Aorta (tissue), 5 donors: ENCODE results near the gene SMG7. TPM values are rescaled to one million over a fixed set of nuclear protein-coding genes. Genes with fewer than 3 reads are reported as not detected.

Source experiments
- ATAC-seq: fragments of 200-7000 bp; cut with Tn5 transposase; one replicate; pipeline ENCODE4 v1.9.1; 2022; ENCODE audit warnings: moderate library complexity; ENCODE audit not compliant: low FRiP score
- DNase-seq, 2 donors: peaks; one replicate each; pipeline ENCODE4 v3.0.0-alpha.2; 2020
- H3K27ac ChIP-seq, 2 donors: one replicate each; pipeline ENCODE4 v1.5.1; 2013; ENCODE audit warnings: low read length in 2 of 2, mild to moderate bottlenecking in 2 of 2, moderate library complexity in 2 of 2, control low read depth in 1 of 2, inconsistent platforms in 1 of 2, low read depth in 1 of 2
- H3K27me3 ChIP-seq, 2 donors: one replicate each; pipeline ENCODE4 v1.6.1; 2013; ENCODE audit warnings: control low read depth in 1 of 2, low read length in 1 of 2, mild to moderate bottlenecking in 1 of 2, moderate library complexity in 1 of 2; ENCODE audit not compliant: insufficient read depth in 2 of 2, control insufficient read depth in 1 of 2
- H3K36me3 ChIP-seq, 2 donors: one replicate each; pipeline ENCODE4 v1.6.1; 2013; ENCODE audit warnings: control low read depth in 1 of 2, low read length in 1 of 2, mild to moderate bottlenecking in 1 of 2; ENCODE audit not compliant: insufficient read depth in 2 of 2, control insufficient read depth in 1 of 2
- H3K4me1 ChIP-seq, 2 donors: one replicate each; pipeline ENCODE4 v1.6.1; 2013; ENCODE audit warnings: low read length in 2 of 2, control low read depth in 1 of 2, mild to moderate bottlenecking in 1 of 2, moderate library complexity in 1 of 2; ENCODE audit not compliant: insufficient read depth in 2 of 2, control insufficient read depth in 1 of 2
- H3K4me3 ChIP-seq, 2 donors: one replicate each; pipeline ENCODE4 v1.5.1; 2013; ENCODE audit warnings: low read length in 2 of 2, control low read depth in 1 of 2, mild to moderate bottlenecking in 1 of 2
- H3K9me3 ChIP-seq: one replicate; pipeline ENCODE4 v1.6.1; 2013; ENCODE audit warnings: mild to moderate bottlenecking, low read length; ENCODE audit not compliant: control insufficient read depth
- WGBS, 2 donors: extraction: QIAGEN DNeasy Blood & Tissue Kit; methylation state at CpG; one replicate each; pipeline ENCODE4 v1.1.7; 2013; 5-methylcytosine and 5-hydroxymethylcytosine counted together
- intact Hi-C, 2 donors: fragments of 100-400 bp; cut with DNase I; formaldehyde crosslinking; loops; one replicate each; pipeline versions ENCODE4 v1.14.2 to v1.15.0; 2022
- polyA plus RNA-seq, 2 donors: library from polyadenylated mRNA; stranded (reverse); fragments of 200-250 nt; gene quantifications; one replicate each; pipeline ENCODE4 v1.2.3, GENCODE V29; 2013
- total RNA-seq, 2 donors: library from RNA; stranded (reverse); fragmentation: NEBNext Ultra II Directional; extraction: Animal tissue kit (Norgen Biotek cat#: 25700); gene quantifications; one replicate each; pipeline ENCODE4 v1.2.1, GENCODE V29; 2021
- donor health status: healthy with polysubstance abuse.
- donor health status: Bipolar disorder and iron deficiency.
- donor health status: DM: no; HTN: no; CAD: no.
- donor health status: DM: no; HTN: no; CAD: no.
- donor health status: DM: yes; HTN: yes; CAD: no.

SMG7 gene
- total and polyA plus RNA-seq, 4 donors, result 7.4 to 51.0 (median 24.1) TPM

DNA sequence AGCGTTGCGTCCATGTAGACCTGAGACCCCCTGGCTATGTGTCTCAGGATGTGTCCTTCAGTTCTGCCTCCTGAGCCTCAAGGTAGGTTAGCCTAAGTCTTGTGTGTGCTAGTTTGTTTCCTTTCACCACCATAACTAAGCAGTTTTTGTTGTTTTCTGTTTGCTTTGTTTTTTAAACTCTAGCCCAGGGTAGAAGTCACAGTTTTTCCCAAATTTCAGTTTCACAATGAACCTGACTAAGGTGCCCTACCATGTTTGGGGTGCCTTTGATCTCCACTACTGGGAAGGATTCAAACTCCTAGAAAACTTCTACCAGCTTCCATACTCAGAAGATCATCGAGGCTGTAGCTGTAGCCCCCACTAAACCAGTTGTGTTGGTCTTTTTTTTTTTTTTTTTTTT is 14.8 kb upstream of the SMG7 start:
- Histone ChIP-seq H3K27ac (no peak overlapping the region), H3K4me3 (no peak overlapping the region), H3K4me1 (no peaks in the 10 kb centered on the region), H3K36me3 (no peaks in the 10 kb centered on the region), H3K9me3 (no peaks in the 10 kb centered on the region), H3K27me3 (peaks cover 0 to 1% of the 10 kb centered on the region in 2 donors)
- ATAC-seq (no peak), DNase-seq (no peak)
- intact Hi-C loops, result no loop called here
- 91 to 96% methylated on average over 3 of the region's 3 CpGs for WGBS, 2 donors

DNA sequence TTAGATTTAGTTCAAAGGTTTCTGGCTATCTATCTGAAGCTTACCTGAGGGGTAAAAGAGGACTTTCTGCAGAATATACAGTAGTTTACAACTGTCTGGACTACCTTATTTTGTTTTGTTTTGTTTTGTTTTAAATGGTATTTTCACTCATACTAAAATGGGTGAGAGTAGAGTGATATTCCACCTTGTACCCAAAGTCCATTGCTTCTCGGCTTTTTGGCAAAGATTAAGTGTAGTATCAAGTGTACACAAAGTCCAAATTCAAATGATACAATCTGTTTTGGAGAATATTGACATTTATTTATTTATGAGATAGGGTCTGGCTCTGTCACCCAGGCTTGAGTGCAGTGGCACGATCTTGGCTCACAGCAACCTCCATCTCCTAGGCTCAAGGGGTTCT is 11.7 kb upstream of the SMG7 start:
- intact Hi-C loops, result no loop called here

DNA sequence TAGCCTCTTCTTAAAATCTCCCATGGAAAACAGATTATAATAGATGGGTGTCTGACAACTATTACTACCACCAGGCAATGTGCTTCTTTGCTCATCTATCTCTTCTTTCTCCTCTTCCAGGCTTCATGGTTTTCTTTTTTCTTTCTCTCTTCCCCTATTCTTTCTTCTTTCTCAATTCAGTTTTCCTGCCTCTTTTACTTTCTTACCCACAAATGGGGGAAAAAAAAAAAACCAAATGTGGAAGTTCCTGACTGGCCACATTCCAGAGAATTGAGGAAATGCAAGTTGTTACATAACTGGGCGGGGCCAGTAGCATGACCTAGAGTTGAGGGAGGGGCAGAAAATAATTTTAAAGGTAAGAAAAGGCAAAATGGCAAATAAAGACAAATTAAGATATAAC is 10.9 kb upstream of the SMG7 start:
- Histone ChIP-seq H3K4me1 (no peaks in the 10 kb centered on the region), H3K27me3 (peaks cover 0 to 1% of the 10 kb centered on the region in 2 donors), H3K36me3 (no peaks in the 10 kb centered on the region), H3K9me3 (no peaks in the 10 kb centered on the region), H3K27ac (no peak overlapping the region), H3K4me3 (no peak overlapping the region)
- ATAC-seq (no peak), DNase-seq (peak in 1 of 2 donors; percentile 48)
- WGBS, 2 donors, result 86% methylated on average over 1 of the region's 1 CpG
- intact Hi-C loops, result no loop called here

More for the DNA sequence above, 11.7 kb upstream of the SMG7 start:
- Histone ChIP-seq H3K4me3 (no peak overlapping the region), H3K27me3 (peaks cover 0 to 1% of the 10 kb centered on the region in 2 donors), H3K36me3 (no peaks in the 10 kb centered on the region), H3K9me3 (no peaks in the 10 kb centered on the region), H3K4me1 (no peaks in the 10 kb centered on the region), H3K27ac (no peak overlapping the region)
- no peak for DNase-seq
- WGBS, 2 donors, result 82 to 84% methylated on average over 2 of the region's 2 CpGs
- ATAC-seq, result no peak

DNA sequence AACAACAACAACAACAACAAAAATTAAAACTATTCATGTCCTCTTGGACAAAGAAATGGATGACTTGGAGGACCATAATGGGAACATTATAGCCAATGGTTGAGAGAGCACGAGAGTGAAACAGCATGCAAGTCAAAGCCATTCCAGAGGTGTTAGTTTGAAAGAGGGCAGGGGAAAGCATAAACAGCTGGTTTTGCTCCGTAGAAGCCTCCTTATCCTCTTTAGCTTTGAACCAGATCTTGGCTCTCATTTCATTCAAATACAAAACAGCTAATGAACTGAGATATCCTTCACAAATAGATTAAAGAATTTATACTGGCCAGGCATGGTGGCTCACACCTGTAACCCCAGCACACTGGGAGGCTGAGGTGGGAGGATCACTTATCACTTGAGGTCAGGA is 8.7 kb upstream of the SMG7 start:
- ATAC-seq (no peak), DNase-seq (no peak)
- intact Hi-C loops, result no loop called here
- H3K36me3 ChIP-seq, result no peaks in the 10 kb centered on the region
- H3K4me3 ChIP-seq, result no peak overlapping the region
- 76 to 77% methylated on average over 2 of the region's 2 CpGs for WGBS, 2 donors
- H3K9me3 ChIP-seq, result no peaks in the 10 kb centered on the region
- no peak overlapping the region for H3K27ac ChIP-seq
- peaks cover 0 to 1% of the 10 kb centered on the region in 2 donors for H3K27me3 ChIP-seq
- no peaks in the 10 kb centered on the region for H3K4me1 ChIP-seq

DNA sequence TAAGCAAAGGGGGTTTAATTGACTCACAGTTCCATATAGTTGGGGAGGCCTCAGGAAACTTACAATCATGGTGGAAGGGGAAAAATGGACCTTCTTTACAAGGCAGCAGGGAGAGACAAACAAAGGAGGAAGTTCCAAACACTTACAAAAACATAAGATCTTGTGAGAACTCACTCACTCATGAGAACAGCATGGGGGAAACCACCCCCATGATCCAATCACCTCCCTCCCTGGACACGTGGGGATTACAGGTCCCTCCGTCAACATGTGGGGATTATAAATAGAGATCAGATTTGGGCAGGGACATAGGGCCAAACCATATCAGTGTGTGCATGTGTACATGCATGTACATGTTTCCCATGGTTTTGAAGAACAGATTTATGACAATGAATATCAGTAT is 5.5 kb upstream of the SMG7 start:
- Histone ChIP-seq H3K4me1 (no peaks in the 10 kb centered on the region), H3K27ac (no peak overlapping the region), H3K27me3 (no peaks in the 10 kb centered on the region), H3K36me3 (no peaks in the 10 kb centered on the region), H3K4me3 (no peak overlapping the region), H3K9me3 (no peaks in the 10 kb centered on the region)
- no peak for DNase-seq
- 62 to 63% methylated on average over 2 of the region's 2 CpGs for WGBS, 2 donors
- ATAC-seq, result no peak
- intact Hi-C loops, result no loop called here

DNA sequence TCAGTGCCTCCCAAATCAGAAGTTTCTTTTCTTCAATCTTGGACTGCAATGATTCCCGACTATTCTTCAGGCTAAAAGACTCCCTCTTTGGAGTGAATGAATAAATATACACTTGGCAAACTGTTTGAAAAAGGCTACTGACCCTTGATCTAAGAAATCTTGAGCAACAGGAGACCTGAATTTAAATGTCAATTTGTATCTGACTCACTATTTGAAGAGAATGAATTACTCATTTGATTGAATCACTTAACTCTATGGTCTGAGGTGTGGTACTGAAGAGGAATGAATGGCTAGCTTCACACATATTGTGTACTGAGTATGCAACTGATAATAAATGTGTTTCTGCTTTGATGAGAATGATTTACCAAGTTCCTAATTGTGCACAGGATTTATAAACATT is 4.6 kb upstream of the SMG7 start:
- Histone ChIP-seq H3K36me3 (no peaks in the 10 kb centered on the region), H3K4me3 (no peak overlapping the region), H3K9me3 (no peaks in the 10 kb centered on the region), H3K27ac (no peak overlapping the region), H3K4me1 (no peaks in the 10 kb centered on the region), H3K27me3 (no peaks in the 10 kb centered on the region)
- no peak for DNase-seq
- intact Hi-C loops, result no loop called here
- no peak for ATAC-seq
- WGBS, 2 donors, result 81 to 87% methylated on average over 1 of the region's 1 CpG

DNA sequence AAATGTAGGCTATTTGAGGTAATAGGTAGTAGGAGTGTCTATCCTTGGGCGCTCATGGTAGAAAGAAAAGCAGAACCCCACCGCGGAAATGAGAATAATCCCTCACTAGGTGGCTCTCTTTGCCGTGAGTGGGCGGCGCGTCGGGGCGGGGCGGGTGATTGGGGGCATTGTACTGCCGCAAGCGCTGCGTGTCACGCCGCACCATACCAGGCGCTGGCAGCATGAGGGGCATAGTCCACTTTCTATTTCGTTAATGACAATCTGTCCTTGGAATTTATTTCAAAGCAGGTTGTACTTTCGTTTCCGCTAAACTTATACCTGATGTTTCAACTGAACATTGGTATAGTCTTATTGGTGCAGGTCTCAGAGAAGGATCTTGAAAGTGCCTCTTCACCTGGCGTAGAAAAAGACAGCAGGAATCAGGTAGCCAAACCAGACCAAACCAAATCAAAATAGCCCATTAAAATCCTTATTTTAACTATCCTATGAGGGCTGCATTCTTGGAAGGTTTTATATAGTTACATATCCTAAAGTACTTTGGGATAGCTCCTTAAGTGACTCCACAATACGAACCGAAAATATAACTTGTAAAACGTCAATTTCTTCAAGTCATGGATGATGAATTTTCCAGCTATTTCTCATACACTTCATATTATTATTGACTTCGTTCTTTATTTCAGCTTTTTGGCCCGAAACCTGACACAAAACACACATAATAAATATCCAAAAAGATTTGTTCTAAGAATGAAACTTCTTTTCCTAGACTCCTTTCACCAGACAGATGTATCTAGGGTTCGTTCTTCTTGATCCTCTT is 1.9 kb upstream of the SMG7 start:
- peak overlapping the region; percentile 24 to 59 for H3K4me3 ChIP-seq
- peak overlapping the region; percentile 20 to 52 for H3K27ac ChIP-seq
- no peaks in the 10 kb centered on the region for H3K36me3 ChIP-seq
- peak; percentile 72 for ATAC-seq
- intact Hi-C loops, result loop anchor here (2.0 to 5.0 kb wide), 3 partner anchors 72 to 188 kb away; no protein-coding TSS in a partner anchor
- no peaks in the 10 kb centered on the region for H3K27me3 ChIP-seq
- no peaks in the 10 kb centered on the region for H3K4me1 ChIP-seq
- DNase-seq, result peak; percentile 91 to 97
- 0 to 1% methylated on average over 26 of the region's 26 CpGs for WGBS, 2 donors
- H3K9me3 ChIP-seq, result no peaks in the 10 kb centered on the region

DNA sequence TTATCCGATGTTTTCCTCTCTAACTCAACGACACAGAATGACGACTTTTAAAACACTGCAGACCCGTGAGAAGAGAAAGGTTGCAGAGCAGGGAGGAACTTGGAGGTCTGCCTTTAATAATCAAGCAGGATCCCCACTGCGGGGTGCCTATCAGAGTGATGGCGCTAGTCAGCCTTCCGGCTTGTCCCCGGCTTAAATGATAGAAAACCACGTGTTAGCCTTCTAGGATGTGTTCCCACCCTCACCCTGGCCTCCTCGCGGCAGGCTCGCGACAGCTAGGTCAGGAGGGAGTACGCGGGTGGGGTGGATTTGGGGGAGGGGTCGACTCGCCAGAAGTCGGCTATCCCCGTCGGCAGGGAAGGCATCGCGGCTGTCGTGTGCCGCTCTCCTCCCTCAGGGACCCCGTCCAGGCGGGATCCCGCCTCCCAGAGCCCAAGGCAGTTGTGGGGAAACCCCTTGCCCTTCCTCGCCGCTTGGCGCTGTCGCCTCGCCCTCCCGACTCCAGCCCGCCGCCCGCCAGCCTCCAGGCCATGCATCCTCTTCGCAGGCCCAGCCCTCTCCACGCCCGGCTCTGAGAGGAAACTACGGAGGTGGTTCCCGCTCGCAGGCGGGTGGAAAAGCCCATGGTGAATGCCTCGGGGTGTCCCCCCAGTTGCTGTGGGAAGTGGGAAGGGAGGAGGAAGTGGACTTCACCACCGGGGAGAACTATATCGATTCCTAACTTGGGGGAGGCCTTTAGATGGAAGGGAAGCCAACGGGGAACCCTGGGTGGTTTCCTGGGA is 1.1 kb upstream of the SMG7 start:
- Histone ChIP-seq H3K4me3 (peak overlapping the region; percentile 24 to 59), H3K4me1 (no peaks in the 10 kb centered on the region), H3K27me3 (no peaks in the 10 kb centered on the region), H3K36me3 (no peaks in the 10 kb centered on the region), H3K27ac (peak overlapping the region in 1 of 2 donors; percentile 64), H3K9me3 (no peaks in the 10 kb centered on the region)
- intact Hi-C loops, result loop anchor here (1.0 to 5.0 kb wide), 4 partner anchors 71 to 188 kb away; partner anchors contain the start of gene ARPC5 (in 1 of the 2)
- DNase-seq (peak; percentile 82 to 90), ATAC-seq (peak; percentile 72)
- WGBS, 2 donors, result 0% methylated on average over 39 to 47 of the region's 47 CpGs
